GM08714 (cell line): Measurements from ENCODE around the gene NME3.
A peak's percentile ranks its signal among the peaks of the same experiment; 100 is the strongest.

ENCODE experiments used
- H3K4me3 ChIP-seq: fragments of 200-500 bp; sonication (Bioruptor generic); 2 replicates; pipeline ENCODE4 v1.5.1; 2014; ENCODE audit warnings: mild to moderate bottlenecking, low read length, inconsistent platforms
- ZNF274 ChIP-seq: IDR thresholded peaks from 2 replicates; pipeline ENCODE4 v1.6.1; 2012; ENCODE audit warnings: mild to moderate bottlenecking, low read depth, low read length

The NME3 gene

DNA sequence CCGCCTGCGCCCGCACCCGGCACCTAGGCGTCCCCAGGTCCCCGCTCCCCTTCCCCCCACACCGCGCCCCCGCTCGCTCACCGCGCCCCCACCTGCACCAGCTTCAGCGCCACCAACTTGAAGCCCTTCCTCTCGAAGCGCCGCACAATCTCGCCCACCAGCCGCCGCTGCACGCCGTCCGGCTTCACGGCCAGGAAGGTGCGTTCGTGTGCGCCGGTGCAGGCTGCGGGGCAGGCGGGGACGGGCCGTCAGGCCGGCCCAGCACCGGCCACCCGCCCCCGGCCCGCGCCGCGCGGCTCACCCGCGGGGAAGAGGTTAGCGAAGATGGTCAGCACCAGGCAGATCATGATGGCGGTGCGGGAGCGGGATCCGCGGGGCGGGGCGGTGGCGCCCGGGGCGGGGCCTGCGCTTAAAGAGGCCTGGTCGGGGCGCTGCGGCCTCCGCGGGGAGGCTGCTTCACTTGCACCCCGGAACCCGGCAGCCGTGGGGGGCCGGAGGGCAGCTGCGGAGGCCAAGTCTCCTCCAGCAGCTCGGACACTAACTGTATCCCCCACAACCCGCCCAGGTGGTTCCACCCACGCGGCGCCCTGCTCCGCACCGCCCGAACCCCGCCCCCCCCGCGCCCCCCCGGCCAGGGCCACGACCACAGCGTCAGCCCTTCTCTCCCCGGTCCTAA lies at the start of gene NME3:
TSS of gene NME3 (minus strand) at position 356 of the 676 bp plus-strand sequence. CDS start at position 347, 9 bp downstream.
- peak within 1 kb of the TSS; percentile 81 for H3K4me3 ChIP-seq
- no peak for TF ChIP-seq ZNF274

DNA sequence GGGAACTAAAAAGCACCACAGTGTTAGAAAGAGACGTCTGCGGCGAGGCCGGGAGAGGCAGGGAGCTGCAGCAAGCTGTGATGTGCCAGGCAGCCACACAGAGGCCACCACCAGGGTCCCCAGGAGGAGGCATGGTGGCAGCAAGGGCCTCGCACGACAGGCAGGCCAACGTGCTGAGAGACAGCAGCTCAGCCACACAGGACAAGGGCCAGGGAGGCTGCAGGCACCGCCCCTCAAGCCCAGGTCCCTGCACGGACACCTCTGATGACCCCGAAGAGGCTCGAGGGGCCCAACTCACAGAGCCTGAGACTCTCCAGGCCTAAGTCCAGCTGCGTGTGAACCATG lies 49.6 kb upstream of the NME3 start:
- H3K4me3 ChIP-seq: no peak overlapping the region
- no peak for TF ChIP-seq ZNF274

- no peak for TF ChIP-seq ZNF274
- no peak overlapping the region for H3K4me3 ChIP-seq
Measured at GRCh38 chr16:1820096-1820945, 49.0 kb upstream of the NME3 start.

GRCh38 chr16:1819611-1820010 lies 48.3 kb upstream of the NME3 start:
- TF ChIP-seq ZNF274: no peak
- H3K4me3 ChIP-seq: no peak overlapping the region

- no peak for TF ChIP-seq ZNF274
- H3K4me3 ChIP-seq: no peak overlapping the region
Measured at GRCh38 chr16:1818873-1819525, 47.7 kb upstream of the NME3 start.

GRCh38 chr16:1818204-1818872 lies 47.0 kb upstream of the NME3 start:
- H3K4me3 ChIP-seq: no peak overlapping the region
- no peak for TF ChIP-seq ZNF274

DNA sequence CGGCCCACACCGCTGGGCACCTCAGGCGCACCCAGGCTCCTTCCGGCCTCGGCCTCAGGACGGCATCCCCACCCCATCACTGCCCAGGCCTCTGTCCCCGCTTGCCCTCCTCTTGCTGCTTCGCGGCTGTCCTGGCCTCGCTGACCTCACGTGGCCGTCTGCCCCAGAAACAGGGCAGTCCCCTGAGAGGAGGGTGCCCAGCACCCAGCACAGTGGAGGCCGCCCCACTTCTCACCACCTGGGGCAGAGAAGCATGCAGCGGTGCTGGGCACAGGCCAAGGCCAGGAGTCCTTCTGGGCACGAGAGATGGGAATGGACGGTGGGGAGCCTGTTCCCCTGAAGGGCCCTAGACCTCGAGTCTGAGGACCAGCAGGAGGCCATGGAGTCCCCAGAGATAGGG lies 46.4 kb upstream of the NME3 start:
- no peak overlapping the region for H3K4me3 ChIP-seq
- no peak for TF ChIP-seq ZNF274

DNA sequence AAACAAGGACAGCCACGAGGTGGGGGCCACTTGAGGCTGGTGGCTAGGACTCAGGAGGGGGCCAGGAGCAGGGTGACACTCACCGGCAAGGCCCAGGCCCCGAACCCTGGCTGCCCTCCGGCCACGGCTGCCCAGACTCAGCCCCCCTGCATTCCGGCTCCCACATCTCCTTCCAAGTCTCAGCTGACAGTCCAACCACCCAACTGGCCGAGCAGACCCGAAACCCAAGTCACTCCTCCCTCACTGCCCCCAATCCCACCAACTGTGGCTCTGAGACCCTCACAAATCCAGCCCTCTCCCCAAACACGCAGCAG lies 45.9 kb upstream of the NME3 start:
- H3K4me3 ChIP-seq: no peak overlapping the region
- TF ChIP-seq ZNF274: no peak

DNA sequence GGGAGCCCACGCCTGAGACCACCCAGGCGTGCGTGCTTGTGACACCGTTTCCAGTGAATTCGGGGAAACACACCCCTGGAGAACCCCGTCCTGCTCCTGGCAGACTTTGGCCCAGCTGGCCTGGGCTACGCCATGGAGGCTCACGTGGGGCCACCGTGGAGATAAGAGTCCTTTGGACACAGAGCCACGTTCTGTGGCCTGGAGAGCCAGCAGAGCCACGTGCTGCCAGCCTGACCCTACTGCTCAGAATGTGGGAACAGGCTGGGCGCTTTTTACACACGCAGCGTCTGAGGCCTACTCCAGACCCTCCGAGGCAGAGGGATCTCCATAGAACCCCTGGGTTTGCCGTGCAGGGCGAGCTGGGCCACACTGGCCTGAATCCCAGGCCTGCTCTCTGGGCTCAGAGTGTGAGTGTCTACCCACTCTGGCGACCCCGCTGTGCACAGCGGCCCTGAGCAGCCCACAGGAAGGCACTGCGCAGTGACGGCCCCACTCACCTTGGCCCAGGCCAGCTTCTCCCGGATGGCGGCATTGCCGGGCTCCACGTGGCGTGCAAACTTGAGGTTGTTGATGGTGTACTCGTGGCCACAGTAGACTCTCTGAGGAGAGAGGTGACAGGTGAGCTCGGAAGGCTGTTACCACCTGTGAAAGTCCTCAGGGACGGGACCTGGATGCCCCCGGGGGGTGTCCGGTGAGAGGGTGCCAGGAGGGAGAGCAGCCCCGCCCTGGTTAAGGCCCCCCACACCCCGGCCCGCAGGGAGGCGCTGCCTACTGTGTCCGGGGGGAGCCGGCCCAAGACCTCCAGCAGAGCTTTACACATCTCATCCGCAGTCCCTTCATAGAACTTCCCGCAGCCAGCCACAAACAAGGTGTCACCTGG lies 45.3 kb upstream of the NME3 start:
- no peak for TF ChIP-seq ZNF274
- no peak overlapping the region for H3K4me3 ChIP-seq

DNA sequence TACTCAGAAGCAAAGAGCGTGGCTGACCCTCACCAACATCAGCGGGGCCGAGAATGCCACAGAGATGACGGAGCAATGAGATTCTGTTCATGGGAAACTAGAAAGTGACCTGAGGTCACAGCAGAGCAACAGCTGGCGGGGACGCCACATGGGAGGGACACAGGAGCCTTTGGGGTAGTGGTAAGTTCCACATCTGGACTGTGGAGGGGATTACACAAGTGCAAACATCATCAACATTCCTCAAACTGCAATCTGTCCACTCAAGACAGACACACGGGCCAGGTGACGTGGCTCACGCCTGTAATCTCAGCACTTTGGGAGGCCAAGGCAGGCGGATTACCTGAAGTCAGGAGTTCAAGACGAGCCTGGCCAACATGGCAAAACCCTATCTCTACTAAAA lies 44.1 kb upstream of the NME3 start:
- no peak overlapping the region for H3K4me3 ChIP-seq
- TF ChIP-seq ZNF274: no peak

DNA sequence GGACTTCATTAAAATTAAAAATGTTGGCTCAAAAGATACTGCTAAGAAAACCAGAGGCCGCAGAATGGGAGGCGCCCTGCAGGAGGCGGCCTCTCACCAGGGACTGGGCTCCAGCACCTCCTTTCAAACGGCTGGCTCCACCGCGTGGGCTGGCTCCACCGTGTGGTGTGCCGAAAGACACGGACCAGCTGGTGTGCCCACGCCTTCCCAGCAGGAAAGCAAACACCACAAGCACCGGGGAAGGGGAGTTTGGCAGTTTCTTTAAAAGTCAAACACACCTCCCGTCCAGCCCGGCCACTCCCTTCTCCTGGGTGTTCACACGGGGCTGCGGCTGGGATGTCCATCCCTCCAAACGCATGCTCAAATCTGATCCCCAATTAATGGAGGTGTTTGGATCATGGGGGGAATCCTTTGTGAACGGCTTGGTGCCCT lies 41.4 kb upstream of the NME3 start:
- no peak overlapping the region for H3K4me3 ChIP-seq
- no peak for TF ChIP-seq ZNF274

DNA sequence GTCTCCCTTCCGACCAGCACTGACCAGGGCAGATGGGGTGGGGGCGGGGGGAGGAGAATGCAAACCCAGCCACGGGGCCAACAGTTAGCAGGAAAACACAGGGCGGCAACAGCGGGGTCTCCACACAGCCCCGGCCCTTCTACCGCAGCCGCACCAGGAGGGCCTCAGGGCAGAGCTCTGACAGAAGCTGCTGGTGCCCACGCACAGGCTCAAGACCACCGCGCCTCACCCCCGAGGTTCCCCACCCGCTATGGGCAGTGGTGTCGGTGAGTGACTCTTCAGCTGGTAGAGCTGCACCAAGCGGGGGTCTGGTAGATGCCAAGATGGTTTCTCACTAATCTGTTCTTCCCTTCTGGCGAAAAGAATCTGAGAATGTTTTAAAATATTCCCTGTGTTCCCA lies 39.2 kb upstream of the NME3 start:
- H3K4me3 ChIP-seq: no peak overlapping the region
- TF ChIP-seq ZNF274: no peak

GRCh38 chr16:1810106-1810505 lies 38.8 kb upstream of the NME3 start:
- no peak overlapping the region for H3K4me3 ChIP-seq

More at GRCh38 chr16:1810106-1810505, 38.8 kb upstream of the NME3 start:
- no peak for TF ChIP-seq ZNF274
